Measurements from ENCODE around the gene DIPK1A.

The DIPK1A gene

GRCh38 chr1:92961131-92961895 lies at the start of gene DIPK1A:
TSS of gene DIPK1A (minus strand) at chr1:92961462. CDS start at chr1:92961429, 33 bp downstream.
- DNase-seq: peak; percentile 66 to 69

GRCh38 chr1:93007941-93008577 lies 46.8 kb upstream of the DIPK1A start:
- DNase-seq: no peak

DNA sequence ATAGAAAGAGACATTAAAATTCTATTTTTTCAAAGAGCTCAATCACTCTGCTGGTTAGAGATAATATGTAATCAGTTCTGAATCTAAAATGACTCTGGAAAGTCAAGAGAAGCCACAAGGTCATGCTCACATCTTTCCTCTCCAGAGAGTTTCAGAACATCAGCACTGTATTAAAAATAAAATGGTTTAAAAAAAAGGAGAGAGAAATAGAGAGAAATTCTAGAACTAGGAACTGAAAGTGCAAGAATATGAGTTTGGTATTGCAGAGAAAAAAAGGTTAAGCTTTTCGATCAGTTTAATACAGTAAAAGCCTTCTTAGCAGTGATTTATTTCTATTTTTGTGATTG lies 44.0 kb upstream of the DIPK1A start:
- no peak for DNase-seq

GRCh38 chr1:93004566-93005251 lies 43.4 kb upstream of the DIPK1A start:
- no peak for DNase-seq

GRCh38 chr1:93003981-93004380 lies 42.7 kb upstream of the DIPK1A start:
- DNase-seq: no peak

DNA sequence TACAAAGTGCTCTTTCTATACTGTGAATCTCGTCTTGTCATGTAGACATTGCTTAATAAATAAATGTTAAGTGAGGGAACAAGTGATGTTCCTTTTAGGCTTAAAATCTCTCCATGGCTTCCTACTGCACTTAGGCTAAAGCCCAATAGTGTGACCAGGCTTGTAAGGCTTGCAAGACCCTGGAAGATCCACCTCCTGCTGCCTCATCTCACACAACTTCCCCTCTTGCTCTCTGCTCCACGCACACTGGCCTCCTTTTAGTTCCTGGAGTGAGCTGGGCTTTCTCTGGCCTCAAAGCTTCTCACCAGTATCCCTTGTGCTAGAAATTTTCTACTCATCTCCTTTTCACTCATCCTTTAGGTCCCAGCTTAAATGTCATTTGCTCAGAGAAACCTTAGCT lies 41.5 kb upstream of the DIPK1A start:
- DNase-seq: no peak

DNA sequence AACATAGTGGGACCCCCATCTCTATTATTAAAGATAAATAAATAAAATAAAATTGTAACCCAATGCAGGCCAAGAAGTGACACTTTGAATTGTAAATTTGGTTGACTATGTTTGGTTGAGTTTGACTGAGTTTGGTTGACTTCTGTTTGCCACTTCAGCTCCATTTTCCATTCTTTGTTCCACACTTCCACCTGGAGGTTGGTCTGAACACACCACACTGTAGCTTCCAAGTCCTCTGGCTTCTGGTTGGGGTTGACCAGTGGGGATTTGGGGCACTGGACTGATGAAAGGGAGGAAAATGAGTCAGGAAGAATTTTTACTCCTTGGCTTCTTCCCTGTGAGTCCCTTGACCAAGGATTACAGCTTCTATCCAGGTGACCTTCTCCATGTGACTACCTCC lies 40.6 kb upstream of the DIPK1A start:
- no peak for DNase-seq

GRCh38 chr1:93000751-93001175 lies 39.5 kb upstream of the DIPK1A start:
- DNase-seq: no peak

- DNase-seq: no peak
Measured at GRCh38 chr1:93000291-93000690, 39.0 kb upstream of the DIPK1A start.

GRCh38 chr1:92998821-92999220 lies 37.6 kb upstream of the DIPK1A start:
- no peak for DNase-seq

GRCh38 chr1:92995441-92996430 lies 34.5 kb upstream of the DIPK1A start:
- no peak for DNase-seq

DNA sequence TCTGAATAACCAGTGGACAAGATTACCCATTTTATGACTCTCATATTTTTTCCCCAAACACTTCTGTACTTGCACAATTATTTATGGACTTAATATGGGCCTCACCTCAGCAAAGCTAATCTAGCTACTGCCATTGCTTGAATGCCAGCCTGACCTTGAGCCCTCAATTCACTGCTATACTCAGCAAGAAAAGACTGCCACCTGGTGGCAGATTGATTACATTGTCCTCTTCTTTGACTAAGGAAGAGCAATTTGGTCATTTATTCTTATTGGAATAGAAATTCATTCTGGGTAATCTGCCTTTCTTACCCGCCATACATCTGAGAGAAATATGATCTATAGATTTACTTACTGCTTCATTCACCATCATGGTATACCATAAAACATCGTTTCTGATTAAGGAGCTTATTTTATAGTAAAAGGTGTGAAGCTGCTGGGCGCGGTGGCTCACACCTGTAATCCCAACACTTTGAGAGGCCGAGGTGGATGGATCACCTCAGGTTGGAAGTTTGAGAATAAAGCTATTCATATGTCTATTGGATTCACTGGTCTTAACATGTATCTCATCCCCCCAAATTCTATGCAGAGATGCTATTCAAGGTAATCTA lies 32.9 kb upstream of the DIPK1A start:
- peak; percentile 38 to 68 for DNase-seq

DNA sequence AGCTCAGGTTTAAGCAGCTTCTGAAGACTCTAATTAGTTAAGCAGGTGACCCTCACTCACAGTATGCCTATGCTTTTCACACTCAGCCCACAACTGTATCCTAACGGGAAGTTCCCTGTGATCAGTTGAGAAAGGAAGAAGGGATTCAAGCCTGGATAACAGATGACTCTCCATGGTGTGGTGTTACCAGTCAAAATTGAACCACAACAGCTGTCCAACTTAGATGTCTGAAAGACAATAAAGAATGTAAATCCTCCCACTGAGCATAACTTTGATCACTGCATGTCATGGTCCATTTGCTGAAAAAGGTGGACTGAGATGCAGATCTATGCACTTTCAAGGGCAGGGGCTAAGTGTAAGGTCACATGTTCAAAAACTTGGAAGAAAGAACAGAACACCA lies 32.3 kb upstream of the DIPK1A start:
- DNase-seq: no peak

GRCh38 chr1:92992877-92993276 lies 31.6 kb upstream of the DIPK1A start:
- DNase-seq: no peak

GRCh38 chr1:92992054-92992453 lies 30.8 kb upstream of the DIPK1A start:
- DNase-seq: no peak

DNA sequence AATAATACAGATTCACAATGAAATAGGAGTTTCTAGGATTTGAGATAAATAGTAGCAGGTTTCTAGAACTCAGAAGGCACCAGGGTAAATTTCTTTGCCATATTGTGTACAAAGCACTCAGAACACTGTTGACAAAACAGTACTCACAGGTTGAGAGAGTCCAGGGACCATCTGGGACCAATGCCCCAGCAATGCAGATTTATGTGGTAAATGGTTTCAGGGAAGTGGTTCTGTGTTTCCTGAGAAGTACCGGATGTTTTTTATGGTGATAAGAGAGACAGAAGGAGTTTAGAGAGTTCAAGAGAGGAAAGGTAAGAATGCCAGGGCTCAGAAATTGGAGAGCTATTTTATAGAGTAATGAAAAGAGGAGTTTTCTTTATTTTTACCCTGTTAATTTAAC lies 29.6 kb upstream of the DIPK1A start:
- no peak for DNase-seq

GRCh38 chr1:92989936-92990583 lies 28.8 kb upstream of the DIPK1A start:
- DNase-seq: no peak

GRCh38 chr1:92989253-92989652 lies 28.0 kb upstream of the DIPK1A start:
- DNase-seq: no peak

GRCh38 chr1:92987462-92987861 lies 26.2 kb upstream of the DIPK1A start:
- DNase-seq: no peak

GRCh38 chr1:92985101-92985500 lies 23.8 kb upstream of the DIPK1A start:
- no peak for DNase-seq

- no peak for DNase-seq
Measured at GRCh38 chr1:92980732-92981647, 19.7 kb upstream of the DIPK1A start.

Measured in NCI-H1930 (cell line).